Natural killer cell (primary cell): ENCODE results near the gene SLC10A3. TPM values are rescaled to one million over a fixed set of nuclear protein-coding genes. Genes with fewer than 3 reads are reported as not detected.

Source experiments
- ATAC-seq, 3 donors: fragments of 150-1000 bp in 2 of 3; fragments of 200-7000 bp in 1 of 3; cut with Tn5 transposase; 1 replicate in 1 of 3; 2 replicates in 2 of 3; pipeline ENCODE4 v1.10.0; 2021; ENCODE audit warnings: mild to moderate bottlenecking in 2 of 3, moderate library complexity in 2 of 3
- DNase-seq, 2 donors: peaks; one replicate each; pipeline versions ENCODE4 v3.0.0 to v3.0.0-alpha.2; 2013 to 2021; ENCODE audit warnings: mixed read lengths in 1 of 2
- H3K27ac ChIP-seq: one replicate; pipeline ENCODE4 v1.5.1; 2013; ENCODE audit warnings: mild to moderate bottlenecking, low read length
- H3K27me3 ChIP-seq: one replicate; pipeline ENCODE4 v1.6.1; 2013; ENCODE audit warnings: low read length; ENCODE audit not compliant: control insufficient read depth, insufficient read depth
- H3K36me3 ChIP-seq: one replicate; pipeline ENCODE4 v1.6.1; 2013; ENCODE audit warnings: low read length; ENCODE audit not compliant: control insufficient read depth, insufficient read depth
- H3K4me1 ChIP-seq: one replicate; pipeline ENCODE4 v1.6.1; 2013; ENCODE audit warnings: low read length; ENCODE audit not compliant: control insufficient read depth, insufficient read depth
- H3K4me3 ChIP-seq: one replicate; pipeline ENCODE4 v1.5.1; 2013; ENCODE audit warnings: low read length
- H3K9me3 ChIP-seq: one replicate; pipeline ENCODE4 v1.6.1; 2013; ENCODE audit warnings: low read length; ENCODE audit not compliant: control insufficient read depth, insufficient read depth
- H3K27ac Mint-ChIP-seq, 2 donors: one replicate each; pipeline ENCODE4 v1.8.0; 2022; ENCODE audit warnings: mild to moderate bottlenecking in 2 of 2, mixed read lengths in 2 of 2, moderate library complexity in 1 of 2
- H3K27me3 Mint-ChIP-seq, 2 donors: one replicate each; pipeline ENCODE4 v1.8.0; 2022; ENCODE audit warnings: low read depth in 2 of 2, mixed read lengths in 2 of 2
- H3K36me3 Mint-ChIP-seq: one replicate; pipeline ENCODE4 v1.8.0; 2022; ENCODE audit warnings: mixed read lengths
- H3K4me1 Mint-ChIP-seq, 2 donors: one replicate each; pipeline ENCODE4 v1.8.0; 2022; ENCODE audit warnings: mixed read lengths in 2 of 2
- H3K4me3 Mint-ChIP-seq: one replicate; pipeline ENCODE4 v1.8.0; 2022; ENCODE audit warnings: mild to moderate bottlenecking, moderate library complexity, mixed read lengths
- H3K9me3 Mint-ChIP-seq, 2 donors: one replicate each; pipeline ENCODE4 v1.8.0; 2022; ENCODE audit warnings: mixed read lengths in 2 of 2
- CTCF ChIP-seq: fragments of 200-600 bp; IDR thresholded peaks from one replicate; pipeline ENCODE4 v1.8.0; 2022; ENCODE audit warnings: antibody characterized with exemption
- WGBS: methylation state at CpG from one replicate; pipeline ENCODE4 v1.1.7; 2013; ENCODE audit warnings: missing lambda C conversion rate; ENCODE audit not compliant: insufficient coverage; 5-methylcytosine and 5-hydroxymethylcytosine counted together
- intact Hi-C: fragments of 100-400 bp; cut with micrococcal nuclease; formaldehyde crosslinking; loops from one replicate; pipeline ENCODE4 v1.14.2; 2022
- total RNA-seq, 4 donors: library from RNA; stranded (reverse); fragments of 120-200 nt in 1 of 4; gene quantifications; one replicate each; pipeline versions ENCODE4 v1.2.3 to v1.2.4, GENCODE V29; 2013 to 2022

Gene SLC10A3, protein sequence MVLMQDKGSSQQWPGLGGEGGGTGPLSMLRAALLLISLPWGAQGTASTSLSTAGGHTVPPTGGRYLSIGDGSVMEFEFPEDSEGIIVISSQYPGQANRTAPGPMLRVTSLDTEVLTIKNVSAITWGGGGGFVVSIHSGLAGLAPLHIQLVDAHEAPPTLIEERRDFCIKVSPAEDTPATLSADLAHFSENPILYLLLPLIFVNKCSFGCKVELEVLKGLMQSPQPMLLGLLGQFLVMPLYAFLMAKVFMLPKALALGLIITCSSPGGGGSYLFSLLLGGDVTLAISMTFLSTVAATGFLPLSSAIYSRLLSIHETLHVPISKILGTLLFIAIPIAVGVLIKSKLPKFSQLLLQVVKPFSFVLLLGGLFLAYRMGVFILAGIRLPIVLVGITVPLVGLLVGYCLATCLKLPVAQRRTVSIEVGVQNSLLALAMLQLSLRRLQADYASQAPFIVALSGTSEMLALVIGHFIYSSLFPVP
- 10 to 100 TPM; 26.5 to 42.1 (median 31.8) TPM for total RNA-seq
- 19.1 TPM for total RNA-seq (2013)

DNA sequence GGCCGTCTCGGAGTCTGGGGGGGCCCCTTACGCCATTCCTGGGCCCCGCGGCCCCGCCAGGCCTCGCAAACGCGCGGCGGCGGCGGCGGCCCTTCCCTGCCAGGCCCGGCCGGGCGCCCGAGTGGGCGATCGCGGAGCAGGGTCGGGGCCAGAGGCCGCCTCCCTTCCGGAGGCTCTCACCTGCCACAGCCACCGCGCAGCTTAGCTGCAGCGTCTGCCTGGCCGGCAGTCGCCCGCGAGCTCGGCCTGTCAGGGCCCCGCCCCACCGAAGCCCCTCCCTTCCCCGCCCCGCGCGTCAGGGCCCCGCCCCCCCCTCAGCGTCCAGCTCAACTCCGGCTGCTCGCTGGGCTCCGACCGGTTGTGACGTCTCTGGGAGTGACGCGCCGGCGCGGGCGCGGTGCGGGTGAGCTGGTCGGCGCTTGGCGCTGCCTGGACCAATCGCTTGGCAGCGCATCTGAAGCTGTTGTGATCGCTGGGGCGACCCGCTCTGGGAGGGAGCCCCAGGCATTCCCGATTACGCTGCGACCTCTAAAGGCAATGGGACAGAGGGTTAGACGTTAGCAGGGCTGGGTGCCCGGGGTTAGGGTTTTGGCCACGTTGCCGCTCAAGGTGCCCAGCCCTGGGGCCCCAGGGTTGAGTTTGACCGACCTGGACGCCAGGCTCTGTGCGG is at the start of gene SLC10A3:
TSS of gene SLC10A3 (minus strand) at position 216 of the 670 bp plus-strand sequence. CDS start 1,689 bp downstream, outside the sequence.
- DNase-seq (peak; percentile 81 to 92), ATAC-seq (peak; percentile 86 to 94 (median 86))
- Histone ChIP-seq H3K4me3 (peak within 1 kb of the TSS; percentile 63), H3K27ac (peak within 1 kb of the TSS; percentile 88), H3K36me3 (peaks cover 3% of the 10 kb centered on the region), H3K27me3 (no peaks in the 10 kb centered on the region), H3K9me3 (no peaks in the 10 kb centered on the region), H3K4me1 (peaks cover 43% of the 10 kb centered on the region)
- peaks cover 15 to 17% of the 10 kb centered on the region in 2 donors for H3K4me1 Mint-ChIP-seq
- peak within 1 kb of the TSS; percentile 88 to 93 for H3K27ac Mint-ChIP-seq
- intact Hi-C loops = loop anchor here (1.0 kb wide), 1 partner anchor 26 kb away; the partner anchor contains the start of gene FAM3A
- WGBS = under 1% methylated on average over 66 of the region's 71 CpGs
- no peak for TF ChIP-seq CTCF
- H3K4me3 Mint-ChIP-seq = peak within 1 kb of the TSS; percentile 90
- no peaks in the 10 kb centered on the region for H3K9me3 Mint-ChIP-seq
- H3K27me3 Mint-ChIP-seq = no peaks in the 10 kb centered on the region
- no peaks in the 10 kb centered on the region for H3K36me3 Mint-ChIP-seq

- 76% methylated on average over 8 of the region's 8 CpGs for WGBS
- no peaks in the 10 kb centered on the region for H3K27me3 Mint-ChIP-seq
- Histone ChIP-seq H3K4me1 (peaks cover 70% of the 10 kb centered on the region), H3K27ac (no peak overlapping the region), H3K4me3 (no peak overlapping the region), H3K9me3 (no peaks in the 10 kb centered on the region), H3K27me3 (no peaks in the 10 kb centered on the region), H3K36me3 (peaks cover 18% of the 10 kb centered on the region)
- intact Hi-C loops = no loop called here
- H3K4me1 Mint-ChIP-seq = peaks cover 32 to 38% of the 10 kb centered on the region in 2 donors
- no peaks in the 10 kb centered on the region for H3K36me3 Mint-ChIP-seq
- H3K9me3 Mint-ChIP-seq = no peaks in the 10 kb centered on the region
- H3K4me3 Mint-ChIP-seq = peak overlapping the region; percentile 50
- ATAC-seq = no peak
- no peak for TF ChIP-seq CTCF
- no peak for DNase-seq
- peak overlapping the region; percentile 79 to 93 for H3K27ac Mint-ChIP-seq
Measured at GRCh38 chrX:154539077-154539476, 48.6 kb upstream of the SLC10A3 start.

- H3K4me1 Mint-ChIP-seq = peaks cover 15 to 20% of the 10 kb centered on the region in 2 donors
- no peaks in the 10 kb centered on the region for H3K27me3 Mint-ChIP-seq
- H3K9me3 Mint-ChIP-seq = no peaks in the 10 kb centered on the region
- H3K4me3 Mint-ChIP-seq = no peak overlapping the region
- ATAC-seq (no peak), DNase-seq (no peak)
- Histone ChIP-seq H3K9me3 (no peaks in the 10 kb centered on the region), H3K27me3 (no peaks in the 10 kb centered on the region), H3K36me3 (peaks cover 36% of the 10 kb centered on the region), H3K27ac (no peak overlapping the region), H3K4me3 (no peak overlapping the region), H3K4me1 (peaks cover 39% of the 10 kb centered on the region)
- H3K36me3 Mint-ChIP-seq = no peaks in the 10 kb centered on the region
- intact Hi-C loops = no loop called here
- TF ChIP-seq CTCF = no peak
- WGBS = 93% methylated on average over 8 of the region's 9 CpGs
- H3K27ac Mint-ChIP-seq = peak overlapping the region in 1 of 2 donors; percentile 23
Measured at GRCh38 chrX:154535892-154536291, 45.5 kb upstream of the SLC10A3 start.
